Endodermal cell (in vitro differentiated cells): ENCODE measurements around the gene SUPT20HL1. TPM values are rescaled to one million over a fixed set of nuclear protein-coding genes. Genes with fewer than 3 reads are reported as not detected.

Experiments used
- DNase-seq: peaks from one replicate; pipeline ENCODE4 v3.0.0-alpha.2; 2017
- H3K27ac ChIP-seq: 2 replicates; pipeline ENCODE4 v1.5.1; 2013; ENCODE audit warnings: mild to moderate bottlenecking, low read depth, low read length, moderate library complexity
- H3K27me3 ChIP-seq: 2 replicates; pipeline ENCODE4 v1.6.1; 2013; ENCODE audit warnings: mild to moderate bottlenecking, low read length, moderate library complexity; ENCODE audit not compliant: insufficient read depth, control insufficient read depth, poor library complexity, severe bottlenecking
- H3K36me3 ChIP-seq: 2 replicates; pipeline ENCODE4 v1.7.0; 2013; ENCODE audit warnings: mild to moderate bottlenecking, low read length, moderate library complexity; ENCODE audit not compliant: control insufficient read depth, insufficient read depth
- H3K4me1 ChIP-seq: one replicate; pipeline ENCODE4 v1.7.0; 2013; ENCODE audit warnings: low read length; ENCODE audit not compliant: control insufficient read depth, insufficient read depth
- H3K4me3 ChIP-seq: 2 replicates; pipeline ENCODE4 v1.5.1; 2013; ENCODE audit warnings: mild to moderate bottlenecking, low read length, moderate library complexity
- H3K9ac ChIP-seq: 2 replicates; pipeline ENCODE4 v1.6.1; 2013; ENCODE audit warnings: mild to moderate bottlenecking, low read length, moderate library complexity; ENCODE audit not compliant: poor library complexity, severe bottlenecking; ENCODE audit errors: extremely low read depth
- H3K9me3 ChIP-seq: 2 replicates; pipeline ENCODE4 v1.6.1; 2013; ENCODE audit warnings: mild to moderate bottlenecking, low read length, moderate library complexity; ENCODE audit not compliant: control insufficient read depth
- H3K27ac Mint-ChIP-seq: 2 replicates; pipeline ENCODE4 v1.8.0; 2020; ENCODE audit warnings: mixed read lengths
- H3K27me3 Mint-ChIP-seq: 2 replicates; pipeline ENCODE4 v1.8.0; 2021; ENCODE audit warnings: mild to moderate bottlenecking, mixed read lengths; ENCODE audit not compliant: insufficient read depth
- H3K36me3 Mint-ChIP-seq: 2 replicates; pipeline ENCODE4 v1.8.0; 2020; ENCODE audit warnings: low read depth, mixed read lengths
- H3K4me1 Mint-ChIP-seq: 2 replicates; pipeline ENCODE4 v1.8.0; 2020; ENCODE audit warnings: mixed read lengths
- H3K4me3 Mint-ChIP-seq: 2 replicates; pipeline ENCODE4 v1.8.0; 2020; ENCODE audit warnings: mild to moderate bottlenecking, moderate library complexity, mixed read lengths
- H3K9me3 Mint-ChIP-seq: 2 replicates; pipeline ENCODE4 v1.8.0; 2020; ENCODE audit warnings: mild to moderate bottlenecking, mixed read lengths
- WGBS, 2 experiments: methylation state at CpG; one replicate each; pipeline versions ENCODE4 v1.1.5 to v1.1.7; 2013; ENCODE audit warnings: missing lambda C conversion rate in 2 of 2, mixed read lengths in 1 of 2; ENCODE audit not compliant: insufficient coverage in 1 of 2, insufficient read length in 1 of 2; 5-methylcytosine and 5-hydroxymethylcytosine counted together
- total RNA-seq, 2 donors: library from RNA; stranded (reverse); fragmentation: NEBNext Ultra II Directional in 1 of 2; extraction: Animal tissue kit (Norgen Biotek cat#: 25700) in 1 of 2; gene quantifications; 2 replicates in 1 of 2; 3 replicates in 1 of 2; pipeline ENCODE4 v1.2.1, GENCODE V29; 2021
- TF ChIP-seq, protein P1 (sequence below): fragments of 200-600 bp; sonication (generic); conservative IDR thresholded peaks from 2 replicates; pipeline ENCODE4 v1.5.0; 2021; ENCODE audit warnings: antibody characterized with exemption, mild to moderate bottlenecking

The SUPT20HL1 gene
- total RNA-seq, 2 donors from 2014 or later: 0.09 TPM; not detected in 1

DNA sequence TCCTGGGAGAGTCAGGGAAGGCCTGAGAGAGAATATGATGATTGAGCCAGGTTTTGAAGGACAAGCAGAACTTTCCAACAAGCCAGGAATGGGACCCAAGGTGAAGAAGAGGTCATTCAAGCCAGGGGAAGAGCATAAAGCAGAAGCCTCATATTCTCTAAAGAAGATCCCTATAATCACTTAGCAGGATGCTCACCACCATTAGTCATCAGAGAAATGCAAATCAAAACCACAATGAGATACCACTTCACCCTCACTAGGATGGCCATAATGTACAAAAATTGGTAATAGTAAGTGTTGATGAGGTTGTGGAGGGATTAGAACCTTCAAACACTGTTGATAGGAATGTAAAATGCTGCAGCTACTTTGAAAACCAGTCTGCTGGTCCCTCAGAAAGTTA lies 20.5 kb upstream of the SUPT20HL1 start:
- Mint-ChIP-seq H3K4me1 (no peaks in the 10 kb centered on the region), H3K27ac (no peak overlapping the region), H3K36me3 (no peaks in the 10 kb centered on the region), H3K27me3 (peaks cover 5% of the 10 kb centered on the region), H3K4me3 (no peak overlapping the region), H3K9me3 (no peaks in the 10 kb centered on the region)
- Histone ChIP-seq H3K27ac (no peak overlapping the region), H3K27me3 (no peaks in the 10 kb centered on the region), H3K36me3 (no peaks in the 10 kb centered on the region), H3K9ac (no peak overlapping the region), H3K4me3 (no peak overlapping the region), H3K9me3 (no peaks in the 10 kb centered on the region), H3K4me1 (no peaks in the 10 kb centered on the region)
- TF ChIP-seq, protein P1, sequence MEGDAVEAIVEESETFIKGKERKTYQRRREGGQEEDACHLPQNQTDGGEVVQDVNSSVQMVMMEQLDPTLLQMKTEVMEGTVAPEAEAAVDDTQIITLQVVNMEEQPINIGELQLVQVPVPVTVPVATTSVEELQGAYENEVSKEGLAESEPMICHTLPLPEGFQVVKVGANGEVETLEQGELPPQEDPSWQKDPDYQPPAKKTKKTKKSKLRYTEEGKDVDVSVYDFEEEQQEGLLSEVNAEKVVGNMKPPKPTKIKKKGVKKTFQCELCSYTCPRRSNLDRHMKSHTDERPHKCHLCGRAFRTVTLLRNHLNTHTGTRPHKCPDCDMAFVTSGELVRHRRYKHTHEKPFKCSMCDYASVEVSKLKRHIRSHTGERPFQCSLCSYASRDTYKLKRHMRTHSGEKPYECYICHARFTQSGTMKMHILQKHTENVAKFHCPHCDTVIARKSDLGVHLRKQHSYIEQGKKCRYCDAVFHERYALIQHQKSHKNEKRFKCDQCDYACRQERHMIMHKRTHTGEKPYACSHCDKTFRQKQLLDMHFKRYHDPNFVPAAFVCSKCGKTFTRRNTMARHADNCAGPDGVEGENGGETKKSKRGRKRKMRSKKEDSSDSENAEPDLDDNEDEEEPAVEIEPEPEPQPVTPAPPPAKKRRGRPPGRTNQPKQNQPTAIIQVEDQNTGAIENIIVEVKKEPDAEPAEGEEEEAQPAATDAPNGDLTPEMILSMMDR: no peak
- DNase-seq: no peak

DNA sequence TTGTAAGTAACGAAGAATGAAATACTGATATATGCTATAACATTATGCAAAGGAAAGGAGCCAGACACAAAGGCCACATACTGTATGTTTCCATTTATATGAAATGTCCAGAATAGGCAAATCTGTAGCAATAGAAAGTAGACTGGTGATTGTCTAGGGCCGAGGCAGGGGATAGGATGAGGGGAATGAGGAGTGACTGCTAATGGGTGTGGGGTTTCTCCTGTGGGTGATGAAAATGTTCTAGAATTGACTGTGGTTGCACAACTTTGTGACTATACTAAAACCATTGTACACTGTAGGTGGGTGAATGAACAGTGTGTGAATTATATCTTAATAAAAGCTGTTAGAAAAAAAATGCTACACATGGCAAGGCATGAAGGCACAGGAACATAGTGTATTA lies 19.9 kb upstream of the SUPT20HL1 start:
- TF ChIP-seq, protein P1: no peak
- Mint-ChIP-seq H3K4me1 (peaks cover 3% of the 10 kb centered on the region), H3K4me3 (no peak overlapping the region), H3K27ac (no peak overlapping the region), H3K36me3 (no peaks in the 10 kb centered on the region), H3K9me3 (no peaks in the 10 kb centered on the region), H3K27me3 (peaks cover 5% of the 10 kb centered on the region)
- no peak overlapping the region for H3K9ac ChIP-seq
- no peaks in the 10 kb centered on the region for H3K36me3 ChIP-seq
- no peaks in the 10 kb centered on the region for H3K27me3 ChIP-seq
- no peak for DNase-seq
- no peaks in the 10 kb centered on the region for H3K9me3 ChIP-seq
- H3K27ac ChIP-seq: no peak overlapping the region
- 90 to 100% methylated on average over 1 to 2 of the region's 2 CpGs for WGBS, 2 experiments
- H3K4me1 ChIP-seq: no peaks in the 10 kb centered on the region
- H3K4me3 ChIP-seq: no peak overlapping the region

DNA sequence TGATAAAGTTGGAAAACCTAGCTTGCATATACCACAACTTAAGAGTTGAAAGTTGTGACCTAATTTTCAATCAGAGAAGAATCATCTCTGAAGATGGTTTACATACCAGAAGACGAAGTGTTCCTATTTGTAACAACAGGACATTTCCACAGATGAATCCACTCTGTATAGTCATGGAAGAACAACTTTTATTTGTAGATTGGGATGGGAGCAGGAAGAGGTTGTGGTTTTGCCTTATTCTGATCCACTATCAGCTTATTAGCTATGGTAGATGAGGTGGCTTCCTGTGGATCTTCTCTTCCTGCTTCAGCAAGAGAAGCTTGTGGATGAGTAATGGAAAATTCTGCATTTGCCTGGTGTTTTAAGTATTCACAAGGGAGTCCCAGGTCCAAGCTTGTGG lies 18.6 kb upstream of the SUPT20HL1 start:
- TF ChIP-seq, protein P1: no peak
- H3K4me3 ChIP-seq: no peak overlapping the region
- 100% methylated on average over 1 of the region's 1 CpG; no CpG with 5 or more reads in 1 of the 2 experiments for WGBS, 2 experiments
- H3K4me1 ChIP-seq: no peaks in the 10 kb centered on the region
- no peaks in the 10 kb centered on the region for H3K36me3 Mint-ChIP-seq
- H3K27ac Mint-ChIP-seq: no peak overlapping the region
- H3K27me3 Mint-ChIP-seq: peaks cover 5% of the 10 kb centered on the region
- H3K4me3 Mint-ChIP-seq: no peak overlapping the region
- H3K4me1 Mint-ChIP-seq: peaks cover 12% of the 10 kb centered on the region
- no peak for DNase-seq
- H3K27ac ChIP-seq: no peak overlapping the region
- no peaks in the 10 kb centered on the region for H3K9me3 Mint-ChIP-seq
- no peaks in the 10 kb centered on the region for H3K27me3 ChIP-seq
- H3K9me3 ChIP-seq: no peaks in the 10 kb centered on the region
- no peak overlapping the region for H3K9ac ChIP-seq
- H3K36me3 ChIP-seq: no peaks in the 10 kb centered on the region
